A673 (cell line): ENCODE data around the gene TIAM1.

ENCODE experiments used
- CTCF ChIP-seq: fragments of 300-800, 200-600 bp; sonication (generic); conservative IDR thresholded peaks from 2 replicates; pipeline ENCODE4 v1.5.1; 2017; ENCODE audit warnings: low read depth, mild to moderate bottlenecking, antibody characterized with exemption, low read length, moderate library complexity, mixed read lengths
- EZH2 ChIP-seq: fragments of 200-600 bp; sonication (generic); IDR thresholded peaks from 2 replicates; pipeline ENCODE4 v1.6.1; 2017; ENCODE audit warnings: borderline replicate concordance, low read depth, mild to moderate bottlenecking, mixed read lengths, antibody characterized with exemption, low read length; ENCODE audit not compliant: poor library complexity, severe bottlenecking

- no peak for TF ChIP-seq CTCF
- no peak for TF ChIP-seq EZH2
Measured at GRCh38 chr21:31254131-31254530, 89.9 kb downstream of the TIAM1 start.
